SK-MEL-5 (cell line): ENCODE data around the gene VAMP7. TPM values are rescaled to one million over a fixed set of nuclear protein-coding genes. Genes with fewer than 3 reads are reported as not detected.
"Not testable (repeated sequence)": the region's sequence is repeated elsewhere in the genome, so short reads cannot be mapped to it uniquely, and the experiment has no call there.

ENCODE experiments used
- DNase-seq: peaks from one replicate; pipeline ENCODE4 v3.0.0-alpha.2; 2016; ENCODE audit warnings: low read depth, low spot score
- in situ Hi-C: cut with HindIII; loops from 2 replicates; pipeline ENCODE4 v1.10.0; 2016; ENCODE audit warnings: low sequenced_read_pairs, high pct_unique_total_duplicates, low pct_unique_long_range_greater_than_20kb
- total RNA-seq: library from RNA; depleted of rRNA; stranded (reverse); fragments of >200 nt; shearing (Covaris generic); gene quantifications from 2 replicates; pipeline ENCODE4 v1.2.3, GENCODE V29; 2014

The VAMP7 gene
- total RNA-seq, 1 experiment from 2014 or later = 40.3 TPM

- no peak for DNase-seq
- in situ Hi-C loops = no loop called here
Measured at GRCh38 chrX:155893521-155893920, 12.4 kb downstream of the VAMP7 start.

GRCh38 chrX:155896512-155896911 is 15.4 kb downstream of the VAMP7 start:
- in situ Hi-C loops = no loop called here
- no peak for DNase-seq

- in situ Hi-C loops = no loop called here
- DNase-seq = no peak
Measured at GRCh38 chrX:155899366-155899765, 18.2 kb downstream of the VAMP7 start.

GRCh38 chrX:155900765-155901164 is 19.6 kb downstream of the VAMP7 start:
- DNase-seq = no peak
- in situ Hi-C loops = no loop called here

- in situ Hi-C loops, DNase-seq: not testable (repeated sequence)
Measured at GRCh38 chrX:155907661-155908060, 26.5 kb downstream of the VAMP7 start.

GRCh38 chrX:155923200-155923599 is 42.1 kb downstream of the VAMP7 start:
- no peak for DNase-seq
- in situ Hi-C loops = no loop called here

GRCh38 chrX:155930852-155931618 is 49.9 kb downstream of the VAMP7 start:
- in situ Hi-C loops, DNase-seq: not testable (repeated sequence)

GRCh38 chrX:155938132-155938531 is 57.0 kb downstream of the VAMP7 start:
- DNase-seq = no peak
- in situ Hi-C loops = no loop called here

- DNase-seq = peak; percentile 40
- in situ Hi-C loops = no loop called here
Measured at GRCh38 chrX:155949098-155949497, 68.0 kb downstream of the VAMP7 start.

GRCh38 chrX:155951237-155951789 is 70.2 kb downstream of the VAMP7 start:
- DNase-seq = no peak
- in situ Hi-C loops = no loop called here

GRCh38 chrX:155953055-155953454 is 71.9 kb downstream of the VAMP7 start:
- no peak for DNase-seq

GRCh38 chrX:155954793-155955192 is 73.6 kb downstream of the VAMP7 start:
- in situ Hi-C loops = no loop called here
- DNase-seq = no peak

More at GRCh38 chrX:155953055-155953454, 71.9 kb downstream of the VAMP7 start:
- in situ Hi-C loops = no loop called here

GRCh38 chrX:155956099-155956498 is 75.0 kb downstream of the VAMP7 start:
- in situ Hi-C loops = no loop called here
- no peak for DNase-seq

- DNase-seq = no peak
- in situ Hi-C loops = no loop called here
Measured at GRCh38 chrX:155956649-155957048, 75.5 kb downstream of the VAMP7 start.

- DNase-seq = no peak
- in situ Hi-C loops = no loop called here
Measured at GRCh38 chrX:155957843-155958242, 76.7 kb downstream of the VAMP7 start.

- in situ Hi-C loops = no loop called here
- no peak for DNase-seq
Measured at GRCh38 chrX:155959018-155959587, 78.0 kb downstream of the VAMP7 start.

- DNase-seq = no peak
- in situ Hi-C loops = no loop called here
Measured at GRCh38 chrX:155962906-155963305, 81.8 kb downstream of the VAMP7 start.

GRCh38 chrX:155966876-155967275 is 85.7 kb downstream of the VAMP7 start:
- in situ Hi-C loops = no loop called here
- peak; percentile 63 for DNase-seq
